Loucy (cell line): ENCODE measurements around the gene TCF19.
"Not testable (repeated sequence)": the region's sequence is repeated elsewhere in the genome, so short reads cannot be mapped to it uniquely, and the experiment has no call there.

Experiments used
- EZH2phosphoT487 ChIP-seq: fragments of 200-600 bp; IDR thresholded peaks from 2 replicates; pipeline ENCODE4 v1.6.1; 2018; ENCODE audit warnings: antibody characterized with exemption, mild to moderate bottlenecking, moderate library complexity, borderline replicate concordance
- TF ChIP-seq, protein P1 (sequence below): fragments of 200-600 bp; sonication (generic); conservative IDR thresholded peaks from 2 replicates; pipeline ENCODE4 v1.5.1; 2014; ENCODE audit warnings: mild to moderate bottlenecking, antibody characterized with exemption, low read length

DNA sequence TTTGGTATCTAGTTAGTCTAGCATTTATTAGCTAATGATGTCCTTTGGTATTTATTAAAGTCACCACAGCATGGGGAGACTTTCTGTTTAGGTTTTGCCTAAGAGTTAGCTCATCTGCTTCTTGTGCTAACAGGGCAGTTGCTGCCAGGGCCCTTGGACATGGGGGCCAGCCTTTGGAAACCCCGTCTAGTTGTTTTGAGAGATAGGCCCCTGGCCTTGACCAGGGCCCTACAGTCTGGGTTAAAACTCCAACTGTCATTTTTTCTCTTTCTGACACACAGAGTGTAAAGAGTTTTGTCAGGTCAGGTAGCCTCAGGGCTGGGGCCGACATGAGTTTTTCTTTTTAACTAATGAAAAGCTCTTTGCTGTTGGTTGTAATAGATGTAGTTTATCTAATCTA, 24.9 kb downstream of the TCF19 start:
- TF ChIP-seq, protein P1, sequence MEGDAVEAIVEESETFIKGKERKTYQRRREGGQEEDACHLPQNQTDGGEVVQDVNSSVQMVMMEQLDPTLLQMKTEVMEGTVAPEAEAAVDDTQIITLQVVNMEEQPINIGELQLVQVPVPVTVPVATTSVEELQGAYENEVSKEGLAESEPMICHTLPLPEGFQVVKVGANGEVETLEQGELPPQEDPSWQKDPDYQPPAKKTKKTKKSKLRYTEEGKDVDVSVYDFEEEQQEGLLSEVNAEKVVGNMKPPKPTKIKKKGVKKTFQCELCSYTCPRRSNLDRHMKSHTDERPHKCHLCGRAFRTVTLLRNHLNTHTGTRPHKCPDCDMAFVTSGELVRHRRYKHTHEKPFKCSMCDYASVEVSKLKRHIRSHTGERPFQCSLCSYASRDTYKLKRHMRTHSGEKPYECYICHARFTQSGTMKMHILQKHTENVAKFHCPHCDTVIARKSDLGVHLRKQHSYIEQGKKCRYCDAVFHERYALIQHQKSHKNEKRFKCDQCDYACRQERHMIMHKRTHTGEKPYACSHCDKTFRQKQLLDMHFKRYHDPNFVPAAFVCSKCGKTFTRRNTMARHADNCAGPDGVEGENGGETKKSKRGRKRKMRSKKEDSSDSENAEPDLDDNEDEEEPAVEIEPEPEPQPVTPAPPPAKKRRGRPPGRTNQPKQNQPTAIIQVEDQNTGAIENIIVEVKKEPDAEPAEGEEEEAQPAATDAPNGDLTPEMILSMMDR, result not testable (repeated sequence)
- TF ChIP-seq EZH2phosphoT487, result not testable (repeated sequence)
